WERI-Rb-1 (cell line): Measurements from ENCODE around the gene SLC12A6.

Source experiments
- DNase-seq: peaks from one replicate; pipeline ENCODE4 v3.0.0-alpha.2; 2020
- H3K27ac ChIP-seq: fragments of 250-450 bp; sonication (Bioruptor Pico); 2 replicates; pipeline ENCODE4 v1.5.1; 2020; ENCODE audit warnings: mild to moderate bottlenecking, moderate library complexity
- H3K27me3 ChIP-seq: fragments of 250-450 bp; sonication (Bioruptor Pico); 2 replicates; pipeline ENCODE4 v1.5.1; 2021; ENCODE audit warnings: mild to moderate bottlenecking, low read depth, moderate library complexity; ENCODE audit not compliant: insufficient read depth, severe bottlenecking
- H3K36me3 ChIP-seq: fragments of 250-450 bp; sonication (Bioruptor Pico); 2 replicates; pipeline ENCODE4 v1.5.1; 2020; ENCODE audit warnings: mild to moderate bottlenecking, moderate library complexity
- H3K4me3 ChIP-seq: 2 replicates; pipeline ENCODE4 v1.5.1; 2011; ENCODE audit warnings: low read depth, mild to moderate bottlenecking, control low read depth, low read length
- H3K9me3 ChIP-seq: fragments of 250-450 bp; sonication (Bioruptor Pico); 2 replicates; pipeline ENCODE4 v1.5.1; 2021; ENCODE audit warnings: mild to moderate bottlenecking, moderate library complexity; ENCODE audit not compliant: severe bottlenecking
- CTCF ChIP-seq: IDR thresholded peaks from 2 replicates; pipeline ENCODE4 v1.5.1; 2011; ENCODE audit warnings: low read depth, mild to moderate bottlenecking, control low read depth, inconsistent platforms, low read length

SLC12A6 gene

DNA sequence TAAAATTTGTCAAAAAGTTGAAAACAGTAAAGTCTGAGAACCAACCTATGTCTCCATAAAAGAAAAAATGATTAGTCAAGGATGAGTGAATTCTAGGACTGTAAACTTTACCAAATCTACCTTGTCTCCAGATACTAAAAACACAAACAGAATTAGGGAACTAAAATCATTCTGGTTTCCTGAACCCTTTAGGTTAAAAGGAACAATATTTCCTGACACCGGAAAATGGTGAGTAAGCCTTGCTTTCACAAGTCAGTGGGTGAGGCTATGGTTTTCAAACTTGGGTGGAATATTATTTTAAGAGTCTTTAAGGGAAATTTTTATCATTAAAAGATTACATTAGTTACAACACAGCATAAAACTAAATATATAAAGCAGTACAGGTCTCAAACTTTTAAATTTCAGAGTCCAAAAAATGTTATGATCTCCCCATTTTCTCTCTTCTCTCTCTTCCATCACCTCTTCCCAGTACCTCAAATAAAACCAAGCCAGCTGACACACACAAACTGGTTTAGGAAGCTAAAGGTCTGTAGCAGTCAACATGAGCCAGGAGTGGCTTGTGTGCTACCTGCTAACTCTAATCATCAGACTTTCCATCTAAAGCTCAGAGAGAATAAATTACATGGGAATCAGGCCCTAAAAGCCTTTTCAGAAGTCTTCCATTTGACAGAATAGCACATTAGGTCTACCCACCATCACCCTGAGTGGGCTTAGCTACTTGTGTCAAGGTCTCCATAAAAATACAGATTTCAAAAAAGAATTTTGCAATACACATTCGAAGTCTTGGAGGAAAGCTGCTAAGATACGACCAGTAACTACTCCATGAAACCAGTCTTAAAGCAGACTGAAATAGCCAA, 2.2 kb downstream of the SLC12A6 start:
- Histone ChIP-seq H3K4me3 (no peak overlapping the region), H3K36me3 (peaks cover under 1% of the 10 kb centered on the region; the same call in 1 of the 2 replicates), H3K27me3 (no peaks in the 10 kb centered on the region), H3K9me3 (no peaks in the 10 kb centered on the region), H3K27ac (no peak overlapping the region)
- DNase-seq = no peak
- no peak for TF ChIP-seq CTCF

DNA sequence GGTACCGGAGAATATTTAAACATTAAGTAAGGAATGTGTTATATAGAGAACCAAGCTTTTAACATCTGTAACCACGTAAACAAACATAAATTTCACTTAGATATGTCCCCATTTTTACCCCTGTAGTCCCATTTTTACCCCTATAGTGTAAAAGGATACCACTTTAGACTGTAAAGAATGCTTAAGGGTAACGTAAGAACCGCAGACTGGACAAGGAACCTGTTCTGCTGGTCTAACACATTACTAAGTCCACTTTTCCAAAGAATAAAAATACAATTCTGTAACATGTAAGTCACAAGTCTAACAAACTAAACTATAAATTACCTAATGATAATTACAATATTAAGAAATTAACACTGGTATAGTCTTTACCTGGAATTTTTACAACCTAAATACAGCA, 2.9 kb downstream of the SLC12A6 start:
- no peaks in the 10 kb centered on the region for H3K27me3 ChIP-seq
- no peak overlapping the region for H3K4me3 ChIP-seq
- no peak for TF ChIP-seq CTCF
- H3K36me3 ChIP-seq = no peaks in the 10 kb centered on the region
- H3K27ac ChIP-seq = no peak overlapping the region
- no peaks in the 10 kb centered on the region for H3K9me3 ChIP-seq
- DNase-seq = no peak

GRCh38 chr15:34332553-34333120, 4.9 kb downstream of the SLC12A6 start:
- no peak for TF ChIP-seq CTCF
- DNase-seq = no peak
- Histone ChIP-seq H3K36me3 (no peaks in the 10 kb centered on the region), H3K4me3 (no peak overlapping the region), H3K9me3 (no peaks in the 10 kb centered on the region), H3K27me3 (no peaks in the 10 kb centered on the region), H3K27ac (no peak overlapping the region)

- Histone ChIP-seq H3K9me3 (no peaks in the 10 kb centered on the region), H3K27ac (no peak overlapping the region), H3K27me3 (no peaks in the 10 kb centered on the region), H3K4me3 (no peak overlapping the region), H3K36me3 (no peaks in the 10 kb centered on the region)
- DNase-seq = no peak
- TF ChIP-seq CTCF = no peak
Observed at GRCh38 chr15:34331809-34332208, 5.8 kb downstream of the SLC12A6 start.

- Histone ChIP-seq H3K9me3 (no peaks in the 10 kb centered on the region), H3K4me3 (no peak overlapping the region), H3K27me3 (no peaks in the 10 kb centered on the region), H3K27ac (no peak overlapping the region), H3K36me3 (no peaks in the 10 kb centered on the region)
- no peak for DNase-seq
- TF ChIP-seq CTCF = no peak
Observed at GRCh38 chr15:34330279-34330678, 7.3 kb downstream of the SLC12A6 start.

GRCh38 chr15:34329006-34329405, 8.6 kb downstream of the SLC12A6 start:
- Histone ChIP-seq H3K36me3 (no peaks in the 10 kb centered on the region), H3K27ac (no peak overlapping the region), H3K9me3 (no peaks in the 10 kb centered on the region), H3K27me3 (no peaks in the 10 kb centered on the region), H3K4me3 (no peak overlapping the region)
- TF ChIP-seq CTCF = no peak
- no peak for DNase-seq
